Limb (tissue), 2 donors: Measurements from ENCODE around the gene NUP210.

Experiments
- DNase-seq, 2 donors: peaks; one replicate each; pipeline ENCODE4 v3.0.0-alpha.2; 2016; ENCODE audit errors: extremely low spot score in 2 of 2

Gene NUP210

DNA sequence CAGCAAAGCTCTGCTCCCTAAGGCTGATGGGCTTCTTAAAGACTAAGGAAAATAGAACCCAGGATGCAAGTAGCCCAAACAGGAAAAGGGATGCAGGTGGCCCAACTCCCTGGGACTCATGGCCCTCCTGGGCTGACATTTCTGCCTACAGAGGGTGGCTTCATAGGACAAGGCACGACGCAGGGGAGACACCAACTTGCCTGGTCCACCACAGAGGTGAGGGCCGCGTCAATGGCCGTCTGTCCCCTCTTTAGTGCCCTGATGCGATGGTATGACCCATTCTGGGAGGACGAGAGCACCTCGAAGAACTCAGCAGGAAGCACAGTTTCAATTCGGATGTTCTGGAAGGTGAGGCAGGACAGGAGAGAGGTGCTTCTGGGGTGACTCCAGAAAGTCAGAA lies 44.0 kb downstream of the NUP210 start:
- DNase-seq = no peak

DNA sequence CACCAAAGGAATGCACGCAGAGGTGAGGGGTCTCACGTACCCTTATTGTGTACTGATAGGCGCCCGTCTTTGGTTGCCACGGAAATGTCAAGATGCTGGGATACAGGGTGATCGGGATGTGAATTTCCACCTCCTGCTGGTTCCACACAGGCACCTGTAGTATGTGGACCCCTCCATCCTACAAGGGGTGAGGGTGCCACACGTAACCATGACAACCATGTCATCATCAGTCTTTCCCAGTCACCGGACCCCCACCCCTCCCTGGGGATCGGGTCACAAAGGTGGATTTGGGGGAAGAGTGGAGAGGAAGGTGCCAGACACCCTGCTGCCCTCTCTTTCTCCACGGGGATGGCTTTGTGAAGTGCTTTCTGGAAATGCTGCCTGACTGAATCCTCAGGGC lies 44.7 kb downstream of the NUP210 start:
- no peak for DNase-seq

DNA sequence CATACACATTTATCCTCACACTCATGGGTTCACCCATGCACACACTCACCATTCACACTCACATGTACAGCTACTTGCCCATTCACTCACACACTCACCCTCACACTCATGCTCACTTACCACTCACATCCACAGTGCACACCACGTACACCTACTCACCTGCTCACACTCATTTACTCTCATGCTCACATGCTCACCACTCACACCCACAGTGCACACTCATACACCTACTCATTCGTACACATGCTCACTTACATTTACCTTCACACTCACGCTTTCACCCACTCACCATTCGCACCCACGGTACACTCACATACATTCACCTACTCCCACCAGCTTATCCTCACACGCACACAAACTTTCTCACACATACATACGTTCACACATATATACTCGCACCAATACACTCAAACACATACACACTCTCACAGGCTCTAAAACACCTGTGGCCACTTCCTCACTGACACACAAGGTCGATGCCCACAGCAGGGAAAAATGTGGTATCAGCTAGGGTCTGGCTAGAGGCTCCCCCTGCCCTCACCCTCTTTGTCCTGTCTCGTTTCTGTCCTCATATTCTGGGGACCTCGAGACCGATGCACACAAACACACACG lies 46.0 kb downstream of the NUP210 start:
- DNase-seq = no peak

DNA sequence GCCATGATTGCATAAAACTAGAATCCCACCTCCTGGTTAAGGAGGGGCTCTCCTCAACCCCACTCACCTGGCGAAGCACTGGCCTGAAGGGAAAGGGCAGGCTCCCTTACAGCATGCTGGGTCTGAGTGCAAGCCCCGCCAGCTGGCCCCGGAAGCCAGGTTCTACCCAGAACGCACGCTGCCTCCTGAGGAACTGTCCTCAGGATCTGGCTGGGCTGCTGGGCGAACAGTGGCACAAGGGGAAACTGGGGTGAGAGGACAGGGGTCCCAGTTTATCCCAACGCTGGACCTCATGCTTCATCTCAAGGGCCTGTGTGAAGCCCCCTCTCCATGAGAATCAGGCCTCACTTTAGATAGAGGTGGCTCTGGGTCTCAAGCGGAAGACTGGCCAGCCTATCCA lies 47.5 kb downstream of the NUP210 start:
- no peak for DNase-seq

DNA sequence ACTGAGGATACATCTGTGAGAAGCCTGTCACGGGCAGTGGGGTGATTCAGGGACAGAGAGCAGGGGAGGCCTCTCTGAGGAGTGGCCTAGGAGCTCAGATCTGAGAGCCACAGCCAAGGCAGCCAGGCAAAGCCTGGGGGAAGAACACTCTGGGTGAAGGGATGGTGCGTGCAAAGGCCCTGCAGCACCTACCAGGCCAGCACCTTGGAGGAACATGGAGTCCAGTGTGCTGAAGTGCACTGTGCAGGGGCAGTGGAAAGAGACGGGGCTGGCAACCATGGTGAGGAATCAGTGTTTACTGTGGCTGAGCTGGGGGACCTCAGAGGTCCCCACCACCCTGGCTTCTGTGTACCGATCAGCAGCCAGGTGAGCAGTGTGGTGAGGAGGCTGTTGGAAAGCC lies 48.0 kb downstream of the NUP210 start:
- no peak for DNase-seq

DNA sequence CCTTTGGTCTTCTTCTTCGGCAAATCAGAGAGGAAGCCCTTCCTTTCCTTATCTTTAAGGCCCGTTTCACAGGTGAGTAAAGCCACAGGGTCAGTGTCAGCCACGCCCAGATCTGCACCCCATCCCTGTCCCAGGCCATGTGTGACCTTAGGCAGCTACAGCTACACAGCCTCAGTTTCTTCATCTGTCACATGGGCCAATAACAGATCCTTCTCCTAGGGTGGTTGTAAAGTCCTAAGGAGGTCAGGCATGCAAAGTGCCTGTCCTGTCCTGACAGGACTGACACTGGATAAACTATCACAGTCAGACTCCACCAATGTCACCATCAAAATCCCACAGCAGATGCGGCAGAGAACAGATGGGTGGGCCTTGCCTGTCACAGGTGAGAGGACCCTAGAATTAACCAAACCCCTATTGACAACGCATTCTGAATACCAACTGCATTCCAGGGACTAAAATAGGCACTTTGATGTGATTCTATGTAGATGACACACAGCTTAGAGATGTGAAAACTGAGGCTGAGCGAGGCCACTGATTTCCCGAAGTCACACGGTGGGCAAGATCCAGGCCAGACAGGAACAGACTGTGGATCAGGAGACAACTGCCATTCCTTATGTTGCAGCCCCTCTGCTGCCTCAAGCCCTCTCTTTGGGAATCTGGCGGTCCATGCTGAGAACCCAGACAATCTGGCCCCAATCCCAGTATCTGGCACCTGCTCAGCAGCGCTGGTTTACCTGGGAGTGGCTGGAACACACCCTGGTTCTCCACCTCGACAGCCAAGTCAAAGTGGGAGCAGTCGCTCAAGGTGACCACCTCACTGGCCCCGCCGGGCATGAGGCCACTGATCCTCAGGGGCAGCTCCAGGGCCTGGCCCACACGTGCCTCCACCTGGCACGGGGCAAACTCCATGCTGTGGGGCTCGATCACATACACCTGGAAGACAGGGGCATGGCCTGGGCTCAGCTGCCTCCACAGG lies 48.7 kb downstream of the NUP210 start:
- DNase-seq = no peak

DNA sequence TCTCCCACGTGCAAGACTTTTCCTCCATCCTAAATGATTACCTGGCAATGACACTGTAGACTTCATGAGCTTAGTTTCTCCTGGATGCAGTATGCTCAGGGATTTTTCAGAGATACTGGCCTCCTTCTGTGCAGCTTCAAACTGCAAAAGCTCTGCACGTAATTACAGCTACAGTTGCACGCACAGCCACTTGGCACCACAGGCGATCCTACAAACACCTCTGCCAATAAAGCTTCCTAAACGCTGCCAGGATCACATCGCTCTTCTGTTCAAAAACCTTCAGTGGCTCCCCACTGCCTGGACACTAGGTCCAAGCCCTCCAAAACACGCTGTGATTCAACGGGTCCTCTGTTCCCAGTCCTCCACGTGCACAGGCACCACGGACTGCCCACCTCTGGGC lies 49.5 kb downstream of the NUP210 start:
- DNase-seq = no peak

DNA sequence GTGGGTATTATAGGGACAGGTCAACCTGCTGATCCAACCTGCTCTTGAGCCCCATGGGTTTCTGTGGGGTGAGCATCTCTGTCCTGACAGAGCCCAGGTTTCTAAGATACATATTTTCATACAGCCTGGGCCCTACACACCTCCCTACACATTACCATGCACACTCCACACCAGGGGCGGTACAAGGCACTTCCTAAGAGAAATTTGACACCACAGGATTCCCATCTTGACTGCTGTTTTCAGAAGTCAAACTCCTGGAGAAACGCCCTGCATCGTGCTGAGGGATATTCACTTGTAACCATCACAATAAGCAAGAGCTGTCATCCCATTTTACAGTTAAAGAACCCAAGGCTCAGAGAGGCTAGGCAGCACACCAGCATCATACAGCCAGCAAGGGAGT lies 50.1 kb downstream of the NUP210 start:
- no peak for DNase-seq

DNA sequence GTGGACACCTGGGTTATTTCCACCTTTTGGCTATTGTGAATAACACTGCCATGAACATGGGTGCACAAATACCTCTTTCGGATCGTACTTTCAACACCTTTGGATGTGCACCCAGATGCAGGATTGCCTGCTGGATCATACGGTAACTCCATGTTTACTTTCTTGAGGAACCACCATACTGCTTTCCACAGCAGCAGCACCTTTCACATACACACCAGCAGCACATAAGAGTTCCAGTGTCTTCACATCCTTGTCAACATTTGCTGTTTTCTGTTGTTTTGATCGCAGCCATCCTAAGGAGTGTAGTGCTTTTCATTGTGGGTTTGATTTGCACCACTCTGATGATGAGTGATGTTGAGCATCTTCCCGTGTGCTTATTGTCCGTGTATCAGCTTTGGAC lies 51.3 kb downstream of the NUP210 start:
- DNase-seq = no peak

DNA sequence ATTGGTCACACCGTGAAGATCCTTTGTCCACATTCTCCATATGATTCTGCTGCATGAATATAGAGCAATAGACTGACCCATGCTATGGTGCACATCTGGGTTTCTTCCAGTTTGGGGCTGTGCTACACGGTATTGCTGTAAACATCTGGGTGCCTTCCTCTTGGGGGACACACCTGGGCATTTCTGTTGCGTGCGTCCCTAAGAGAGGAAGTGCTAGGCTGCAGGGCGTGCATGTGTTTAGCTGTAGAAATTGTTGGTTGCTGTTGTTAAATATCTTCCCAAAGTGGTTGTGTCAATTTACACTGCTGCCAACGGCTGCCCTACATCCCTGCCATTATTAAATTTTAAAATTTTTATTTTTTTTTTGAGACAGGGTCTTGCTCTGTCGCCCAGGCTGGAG lies 52.4 kb downstream of the NUP210 start:
- no peak for DNase-seq

DNA sequence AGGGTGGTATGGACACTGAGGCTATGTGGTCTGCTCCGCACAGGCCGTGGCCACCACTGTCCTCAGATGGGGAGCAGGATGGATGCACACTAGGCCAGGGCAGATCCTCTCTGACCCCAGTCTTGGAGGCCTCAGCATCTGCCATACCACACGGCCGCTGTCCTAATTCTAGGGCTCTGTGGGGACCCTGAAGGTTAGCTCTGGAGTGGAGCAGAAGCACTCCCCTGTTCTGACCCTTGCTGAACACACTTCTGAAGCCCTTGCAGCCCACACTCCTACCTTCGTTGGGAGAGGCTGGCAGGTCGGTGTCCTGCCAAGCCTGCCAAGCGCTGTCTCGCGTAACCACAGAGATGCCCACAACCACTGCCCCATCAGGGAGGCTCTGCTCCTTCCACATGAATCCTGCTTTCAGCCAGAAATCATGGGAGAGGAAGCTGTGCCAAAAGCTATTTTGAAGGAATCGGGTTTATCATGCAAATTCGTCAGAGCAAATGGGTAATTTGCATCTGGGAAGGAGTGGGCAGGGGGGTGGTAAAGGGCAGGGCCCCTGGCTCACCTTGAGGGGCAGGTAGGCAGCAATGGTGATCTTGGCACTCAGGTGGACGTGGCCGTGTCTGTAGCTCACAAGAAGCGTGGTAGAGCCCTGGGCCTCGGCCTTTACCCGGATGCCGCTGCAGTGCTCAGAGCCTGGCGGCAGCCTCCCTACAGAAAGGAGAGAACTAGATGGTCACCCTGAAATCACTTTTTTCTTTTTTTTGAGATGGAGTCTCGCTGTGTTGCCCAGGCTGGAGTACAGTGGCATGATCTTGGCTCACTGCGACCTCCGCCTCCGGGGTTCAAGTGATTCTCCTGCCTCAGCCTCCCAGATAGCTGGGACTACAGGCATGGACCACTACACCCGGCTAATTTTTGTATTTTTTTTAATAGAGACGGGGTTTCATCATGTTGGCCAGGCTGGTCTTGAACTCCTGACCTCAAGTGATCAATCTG lies 54.4 kb downstream of the NUP210 start:
- no peak for DNase-seq

DNA sequence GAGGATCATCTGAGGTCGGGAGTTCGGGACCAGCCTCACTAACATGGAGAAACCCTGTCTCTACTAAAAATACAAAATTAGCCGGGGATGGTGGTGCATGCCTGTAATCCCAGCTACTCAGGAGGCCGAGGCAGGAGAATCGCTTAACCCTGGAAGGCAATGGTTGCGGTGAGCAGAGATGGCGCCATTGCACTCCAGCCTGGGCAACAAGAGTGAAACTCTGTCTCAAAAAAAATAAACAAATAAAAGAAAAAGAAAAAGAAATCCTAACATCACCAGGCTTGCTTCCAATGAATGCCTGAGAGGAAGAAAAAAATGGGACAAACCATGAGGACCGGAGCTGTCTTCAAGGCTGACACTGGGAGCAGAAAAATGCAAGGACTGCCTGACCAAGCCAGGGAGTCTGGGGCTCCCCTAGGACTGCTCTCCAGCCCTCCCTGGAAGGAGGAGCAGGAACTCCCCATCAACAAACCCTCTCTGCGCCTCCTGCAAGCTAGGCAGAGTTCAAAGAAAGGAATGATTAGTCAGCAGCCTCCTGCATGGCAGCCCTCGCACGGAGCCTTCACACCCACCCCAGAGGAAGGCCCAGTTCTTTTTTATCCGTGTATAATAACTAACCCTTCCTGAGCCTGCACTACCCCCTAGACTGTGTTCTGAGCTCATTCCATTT lies 55.4 kb downstream of the NUP210 start:
- no peak for DNase-seq

DNA sequence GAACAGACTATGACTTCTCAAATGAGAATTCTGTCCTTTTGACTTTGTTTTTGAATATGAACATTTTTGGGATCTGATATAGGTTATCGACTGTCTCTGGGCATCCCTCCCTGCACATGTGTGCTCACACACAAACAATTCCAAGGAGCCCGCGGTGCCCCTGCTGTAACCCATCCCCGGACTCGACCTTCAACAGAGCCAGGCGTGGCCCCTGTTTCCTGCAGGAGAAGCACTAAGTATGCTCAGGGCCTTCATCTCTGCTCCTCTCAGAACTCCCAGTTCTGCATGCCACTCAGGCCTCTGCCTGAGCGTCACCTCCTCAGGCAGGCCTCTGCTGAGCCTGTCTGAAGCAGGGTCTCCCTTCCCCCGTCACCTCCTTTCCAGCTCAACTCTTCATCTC lies 57.6 kb downstream of the NUP210 start:
- no peak for DNase-seq

DNA sequence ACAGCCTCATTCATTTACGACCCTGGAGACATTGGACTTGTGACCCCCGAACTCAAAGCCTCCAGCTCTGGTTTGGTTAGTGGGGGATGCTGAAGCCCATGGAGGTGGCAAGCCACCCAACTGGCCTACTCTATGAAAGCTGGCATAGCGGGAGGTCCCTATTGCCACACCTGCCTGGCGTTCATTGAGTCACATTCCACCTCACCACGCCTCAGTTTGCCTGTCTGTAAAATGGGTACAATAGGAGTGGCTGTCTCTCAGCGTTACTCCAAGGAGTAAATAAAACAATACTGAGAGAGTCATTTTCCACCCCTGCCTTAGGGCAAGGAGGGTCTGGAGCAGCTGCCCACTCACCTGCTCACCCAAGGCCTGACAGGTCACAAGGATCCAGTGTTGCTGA lies 60.2 kb downstream of the NUP210 start:
- DNase-seq = no peak

DNA sequence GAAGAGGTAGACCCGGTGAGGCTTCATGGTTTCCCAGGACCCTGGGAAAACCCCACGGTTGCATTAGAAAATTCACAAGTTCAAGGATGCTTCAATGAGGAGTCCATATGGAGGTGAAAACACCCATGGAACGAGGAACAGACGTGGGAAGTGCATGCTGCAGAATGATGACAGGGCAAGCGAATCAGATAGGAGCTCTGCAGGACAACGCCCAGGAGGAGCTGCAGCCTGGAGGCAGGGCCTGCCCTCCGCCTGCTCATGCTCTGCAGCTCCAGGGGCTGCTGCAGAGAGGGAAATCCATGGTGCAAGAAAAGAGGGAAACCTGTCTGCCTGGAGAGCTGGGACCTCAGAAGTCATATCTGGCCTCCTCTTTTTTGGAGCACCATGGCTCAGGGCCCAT lies 61.5 kb downstream of the NUP210 start:
- no peak for DNase-seq

DNA sequence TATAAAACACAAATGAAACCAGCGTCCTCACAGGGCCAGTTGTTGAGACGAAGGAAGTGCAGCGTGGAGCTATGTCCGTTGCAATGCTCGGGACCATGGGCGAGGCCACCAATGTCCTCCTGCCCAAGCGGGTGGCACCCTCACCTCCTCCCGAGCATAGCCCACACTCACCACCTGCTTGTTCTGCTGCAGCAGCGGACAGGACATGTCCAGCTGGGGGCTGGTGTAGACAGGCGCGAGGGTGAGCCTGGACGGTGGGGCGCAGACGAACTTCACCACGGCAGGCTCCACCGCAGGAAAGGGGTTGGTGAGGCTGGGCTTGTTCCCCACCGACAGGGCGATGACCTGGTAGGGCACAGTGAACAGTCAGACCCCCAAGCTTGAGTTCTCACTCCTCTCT lies 62.1 kb downstream of the NUP210 start:
- DNase-seq = no peak

DNA sequence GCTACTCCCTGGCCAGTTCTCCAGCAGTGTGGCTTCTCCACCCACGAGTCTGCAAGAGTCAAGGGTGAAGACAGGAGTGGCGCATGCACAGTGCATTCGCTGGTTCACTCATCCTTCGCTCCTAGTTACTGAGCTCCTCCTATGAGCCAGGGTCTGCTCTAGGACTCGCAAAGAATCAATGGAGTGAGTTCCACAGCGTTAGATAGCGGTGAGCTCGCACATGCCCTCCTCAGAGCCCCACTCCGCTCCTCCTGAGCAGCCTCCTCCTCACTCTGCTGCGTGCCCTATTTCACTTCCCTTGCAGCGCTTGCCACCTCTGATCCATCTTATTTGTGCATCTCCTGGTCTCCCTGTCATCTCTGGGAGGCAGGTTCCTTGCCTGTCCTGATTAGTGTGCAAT lies 63.0 kb downstream of the NUP210 start:
- DNase-seq = no peak

DNA sequence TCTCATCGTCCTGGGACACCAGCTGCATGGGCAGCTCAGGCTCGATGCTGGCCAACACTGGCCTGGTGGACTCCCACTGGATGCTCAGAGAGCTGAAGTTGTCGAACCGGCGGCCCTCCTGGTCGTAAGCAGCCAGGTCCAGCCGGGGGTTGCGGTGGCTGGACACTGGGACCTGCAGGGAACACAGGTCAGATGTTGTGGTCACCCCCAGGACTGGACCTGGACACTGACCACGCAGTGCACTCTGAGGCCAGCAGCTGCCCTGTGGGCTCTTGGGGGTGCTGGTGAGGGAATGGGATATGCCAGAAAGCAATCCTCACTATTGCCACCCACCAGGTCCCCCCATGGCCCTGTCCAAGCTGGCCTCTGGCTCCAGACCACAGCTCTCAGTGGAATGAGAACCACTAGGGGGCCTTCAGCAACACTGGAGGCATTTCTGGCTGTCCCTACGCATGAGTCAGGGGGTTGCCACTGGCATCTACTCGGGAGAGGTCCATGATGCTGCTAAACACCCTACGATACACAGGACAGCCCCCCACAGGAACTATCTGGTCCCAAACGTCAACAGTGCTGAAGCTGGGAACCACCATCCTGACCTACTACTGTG lies 66.1 kb downstream of the NUP210 start:
- DNase-seq = no peak

DNA sequence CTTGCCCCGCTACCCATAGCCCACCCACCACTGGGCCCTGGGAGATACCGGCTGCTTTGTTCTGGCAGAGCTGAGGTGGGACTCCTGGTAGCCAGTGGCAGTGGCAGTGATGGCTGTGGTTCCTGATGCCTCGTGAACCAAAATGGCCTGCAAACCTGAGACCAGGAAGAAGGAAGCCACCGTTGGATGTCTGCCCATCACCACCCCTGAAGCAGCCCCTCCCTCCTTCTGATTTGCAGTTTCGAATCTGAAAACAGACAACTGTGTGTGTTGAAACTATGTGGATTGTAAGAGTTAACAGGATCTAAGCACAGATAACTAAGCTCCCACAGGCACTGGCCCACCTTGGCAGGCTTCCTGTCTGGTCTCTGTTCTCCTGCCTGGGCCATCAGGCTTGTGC lies 66.6 kb downstream of the NUP210 start:
- DNase-seq = no peak

DNA sequence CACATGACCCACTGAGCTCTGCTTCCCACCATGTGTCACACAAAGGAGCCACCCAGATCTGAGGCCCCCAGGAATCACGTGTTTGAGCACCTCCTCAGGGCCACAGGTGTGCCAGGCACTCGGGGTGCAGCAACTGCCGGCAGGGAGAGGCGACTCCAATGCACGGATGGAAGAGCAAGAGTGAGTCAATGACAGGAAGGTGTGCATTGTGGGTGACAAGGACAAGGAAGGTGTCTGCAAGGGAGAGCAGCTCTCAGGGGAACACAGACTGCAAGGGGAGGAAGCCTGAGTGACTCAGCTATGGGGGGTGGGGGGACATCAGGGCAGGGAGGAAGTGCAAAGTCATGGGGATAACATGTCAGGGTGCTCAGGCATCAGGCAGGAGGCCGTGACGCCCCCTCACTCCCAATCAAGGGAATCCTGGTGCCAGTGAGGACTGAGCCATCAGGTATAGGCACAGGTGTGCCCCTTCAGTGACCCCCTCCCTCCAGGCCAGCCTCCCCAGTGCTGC lies 67.4 kb downstream of the NUP210 start:
- DNase-seq = no peak

DNA sequence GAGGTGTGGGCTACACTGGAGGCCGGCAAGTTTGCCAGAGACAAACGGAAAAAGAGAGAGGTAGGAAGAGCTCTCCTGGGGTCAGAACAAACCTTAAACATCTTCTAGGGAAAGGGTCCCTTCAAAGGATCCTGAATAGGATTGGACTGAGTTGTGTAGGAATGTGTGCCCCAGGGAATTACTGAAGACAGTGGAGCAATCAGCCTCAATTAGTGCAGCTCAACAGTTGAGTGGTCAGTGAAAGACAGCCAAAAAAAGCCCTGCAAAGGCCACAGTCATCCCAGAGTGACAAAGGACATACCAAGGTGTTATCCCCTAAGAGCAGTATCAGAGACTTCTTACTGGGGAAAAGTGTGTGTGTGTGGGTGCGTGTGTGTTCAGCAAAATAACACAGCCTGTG lies 70.3 kb downstream of the NUP210 start:
- no peak for DNase-seq
